Measurements from ENCODE around the gene DRG1. TPM values are rescaled to one million over a fixed set of nuclear protein-coding genes. Genes with fewer than 3 reads are reported as not detected.
"Not testable (repeated sequence)": the region's sequence is repeated elsewhere in the genome, so short reads cannot be mapped to it uniquely, and the experiment has no call there.

DRG1 gene
- total RNA-seq, 1 donor from 2014 or later: 80.5 TPM

DNA sequence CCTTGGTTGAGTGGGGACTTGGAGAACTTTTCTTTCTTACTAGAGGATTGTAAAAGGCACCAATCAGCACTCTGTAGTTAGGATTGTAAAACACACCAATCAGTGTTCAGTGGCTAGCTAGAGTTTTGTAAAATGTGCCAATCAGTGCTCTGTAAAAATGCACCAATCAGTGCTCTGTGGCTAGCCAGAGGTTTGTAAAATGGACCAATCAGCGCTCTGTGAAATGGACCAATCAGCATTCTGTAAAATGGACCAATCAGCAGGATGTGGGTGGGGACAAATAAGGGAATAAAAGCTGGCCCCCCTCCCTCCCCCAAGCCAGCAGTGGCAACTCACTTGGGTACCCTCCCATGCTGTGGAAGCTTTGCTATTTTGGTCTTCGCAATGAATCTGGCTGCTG, 5.5 kb upstream of the DRG1 start:
- H3K9me3 Mint-ChIP-seq: peaks cover 4% of the 10 kb centered on the region
- H3K4me1 Mint-ChIP-seq: peaks cover 3% of the 10 kb centered on the region
- TF ChIP-seq, protein P1, sequence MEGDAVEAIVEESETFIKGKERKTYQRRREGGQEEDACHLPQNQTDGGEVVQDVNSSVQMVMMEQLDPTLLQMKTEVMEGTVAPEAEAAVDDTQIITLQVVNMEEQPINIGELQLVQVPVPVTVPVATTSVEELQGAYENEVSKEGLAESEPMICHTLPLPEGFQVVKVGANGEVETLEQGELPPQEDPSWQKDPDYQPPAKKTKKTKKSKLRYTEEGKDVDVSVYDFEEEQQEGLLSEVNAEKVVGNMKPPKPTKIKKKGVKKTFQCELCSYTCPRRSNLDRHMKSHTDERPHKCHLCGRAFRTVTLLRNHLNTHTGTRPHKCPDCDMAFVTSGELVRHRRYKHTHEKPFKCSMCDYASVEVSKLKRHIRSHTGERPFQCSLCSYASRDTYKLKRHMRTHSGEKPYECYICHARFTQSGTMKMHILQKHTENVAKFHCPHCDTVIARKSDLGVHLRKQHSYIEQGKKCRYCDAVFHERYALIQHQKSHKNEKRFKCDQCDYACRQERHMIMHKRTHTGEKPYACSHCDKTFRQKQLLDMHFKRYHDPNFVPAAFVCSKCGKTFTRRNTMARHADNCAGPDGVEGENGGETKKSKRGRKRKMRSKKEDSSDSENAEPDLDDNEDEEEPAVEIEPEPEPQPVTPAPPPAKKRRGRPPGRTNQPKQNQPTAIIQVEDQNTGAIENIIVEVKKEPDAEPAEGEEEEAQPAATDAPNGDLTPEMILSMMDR (conservative IDR thresholded peaks at IDR 0.05): no peak
- no peak overlapping the region for H3K27ac Mint-ChIP-seq (ENCODE audit: unreplicated experiment)
- no peaks in the 10 kb centered on the region for H3K27me3 Mint-ChIP-seq (ENCODE audit: low read depth)
- DNase-seq (ENCODE audit: low read depth, low spot score): no peak
- H3K36me3 Mint-ChIP-seq (ENCODE audit: low read depth): no peaks in the 10 kb centered on the region
- no peak overlapping the region for H3K4me3 Mint-ChIP-seq

DNA sequence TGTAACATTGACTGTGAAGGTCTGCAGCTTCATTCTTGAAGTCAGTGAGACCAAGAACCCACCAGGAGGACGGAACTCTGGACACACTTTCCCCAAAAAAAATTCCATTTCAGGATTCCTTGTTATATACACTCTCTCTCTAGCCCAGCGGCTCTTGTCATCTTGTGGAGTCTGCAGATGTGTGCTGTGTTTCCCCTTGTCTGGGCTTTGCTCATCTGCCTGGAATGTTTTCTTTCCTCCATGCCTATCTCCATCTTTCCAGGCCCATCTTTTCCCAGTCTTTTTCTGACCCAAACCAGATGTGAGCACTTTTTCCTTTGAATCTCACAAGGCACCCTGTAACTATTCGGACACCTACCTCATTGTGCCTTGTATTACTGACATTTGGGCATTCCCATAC, 5.1 kb upstream of the DRG1 start:
- Mint-ChIP-seq H3K27ac (ENCODE audit: unreplicated experiment) (no peak overlapping the region), H3K36me3 (ENCODE audit: low read depth) (no peaks in the 10 kb centered on the region), H3K4me1 (peaks cover 5% of the 10 kb centered on the region), H3K27me3 (ENCODE audit: low read depth) (no peaks in the 10 kb centered on the region), H3K4me3 (no peak overlapping the region), H3K9me3 (peaks cover 4% of the 10 kb centered on the region)
- TF ChIP-seq, protein P1 (conservative IDR thresholded peaks at IDR 0.05): no peak
- no peak for DNase-seq (ENCODE audit: low read depth, low spot score)

DNA sequence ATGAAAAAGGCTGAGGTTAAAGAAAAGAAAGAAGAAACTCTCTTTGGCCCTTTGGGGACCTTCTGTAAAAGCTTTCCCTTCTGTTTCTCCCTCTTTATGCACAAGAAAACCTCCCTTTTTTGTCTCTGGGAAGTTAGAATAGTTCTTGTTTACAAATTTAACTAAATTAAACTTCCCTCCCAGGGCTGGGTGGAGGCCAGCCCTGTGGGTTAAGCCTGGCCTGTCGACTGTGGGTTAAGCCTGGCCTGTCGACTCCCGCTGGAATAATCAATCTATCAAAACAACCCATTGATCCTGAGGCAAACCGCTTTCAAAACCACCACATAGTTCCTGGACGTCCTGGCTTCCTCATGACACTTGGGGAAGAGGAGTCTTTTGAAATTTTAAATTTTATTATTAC, 1.2 kb upstream of the DRG1 start:
- peak overlapping the region; percentile 94 for H3K4me3 Mint-ChIP-seq
- DNase-seq (ENCODE audit: low read depth, low spot score): no peak
- H3K4me1 Mint-ChIP-seq: peaks cover 17% of the 10 kb centered on the region
- peaks cover 4% of the 10 kb centered on the region for H3K9me3 Mint-ChIP-seq
- no peaks in the 10 kb centered on the region for H3K27me3 Mint-ChIP-seq (ENCODE audit: low read depth)
- TF ChIP-seq, protein P1 (conservative IDR thresholded peaks at IDR 0.05): no peak
- H3K27ac Mint-ChIP-seq (ENCODE audit: unreplicated experiment): peak overlapping the region; percentile 16
- H3K36me3 Mint-ChIP-seq (ENCODE audit: low read depth): peaks cover 3% of the 10 kb centered on the region

DNA sequence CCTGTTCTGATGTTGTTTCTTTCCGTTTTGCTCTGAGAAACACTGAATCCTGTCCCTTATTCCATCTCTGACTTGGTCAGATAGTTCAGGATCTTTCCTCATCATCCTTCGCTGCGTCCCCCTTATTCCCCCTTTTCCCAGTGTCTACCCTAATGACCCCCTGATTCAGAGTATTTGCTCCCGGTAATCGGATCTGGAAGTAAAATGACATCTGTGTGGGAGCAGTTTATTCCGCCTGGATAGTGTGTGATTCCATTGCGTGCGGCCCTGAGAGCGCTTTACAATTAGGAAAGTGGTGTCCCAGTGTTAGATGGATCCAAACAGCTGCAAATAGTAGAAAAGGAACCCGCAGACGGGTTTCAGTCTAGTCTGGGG, 606 bp downstream of the DRG1 start:
- H3K9me3 Mint-ChIP-seq: no peaks in the 10 kb centered on the region
- TF ChIP-seq, protein P1 (conservative IDR thresholded peaks at IDR 0.05): no peak
- no peak for DNase-seq (ENCODE audit: low read depth, low spot score)

DNA sequence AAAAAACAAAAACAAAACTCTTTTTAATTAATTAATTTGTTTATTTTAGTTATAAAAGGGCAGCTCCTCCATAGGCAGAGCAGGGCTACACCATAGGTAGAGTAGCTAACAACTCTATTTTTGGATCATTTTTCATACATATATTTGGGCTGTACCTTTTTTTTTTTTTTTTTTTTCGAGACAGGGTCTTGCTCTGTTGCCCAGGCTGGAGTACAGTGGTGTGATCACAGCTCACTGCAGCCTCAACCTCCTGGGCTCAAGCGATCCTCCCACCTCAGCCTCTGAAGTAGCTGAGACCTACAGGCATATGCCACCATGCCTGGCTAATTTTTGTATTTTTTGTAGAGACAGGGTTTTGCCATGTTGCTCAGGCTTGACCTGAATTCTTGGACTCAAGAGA, 2.9 kb downstream of the DRG1 start:
- not testable (repeated sequence) for H3K27me3 Mint-ChIP-seq (ENCODE audit: low read depth); H3K27ac Mint-ChIP-seq (ENCODE audit: unreplicated experiment)
- peaks cover 17% of the 10 kb centered on the region for H3K4me1 Mint-ChIP-seq

More for the DNA sequence above, 606 bp downstream of the DRG1 start:
- Mint-ChIP-seq H3K36me3 (ENCODE audit: low read depth) (peaks cover 3% of the 10 kb centered on the region), H3K27me3 (ENCODE audit: low read depth) (no peaks in the 10 kb centered on the region), H3K4me1 (peaks cover 17% of the 10 kb centered on the region), H3K4me3 (peak overlapping the region; percentile 94), H3K27ac (ENCODE audit: unreplicated experiment) (peak overlapping the region; percentile 99)

DNA sequence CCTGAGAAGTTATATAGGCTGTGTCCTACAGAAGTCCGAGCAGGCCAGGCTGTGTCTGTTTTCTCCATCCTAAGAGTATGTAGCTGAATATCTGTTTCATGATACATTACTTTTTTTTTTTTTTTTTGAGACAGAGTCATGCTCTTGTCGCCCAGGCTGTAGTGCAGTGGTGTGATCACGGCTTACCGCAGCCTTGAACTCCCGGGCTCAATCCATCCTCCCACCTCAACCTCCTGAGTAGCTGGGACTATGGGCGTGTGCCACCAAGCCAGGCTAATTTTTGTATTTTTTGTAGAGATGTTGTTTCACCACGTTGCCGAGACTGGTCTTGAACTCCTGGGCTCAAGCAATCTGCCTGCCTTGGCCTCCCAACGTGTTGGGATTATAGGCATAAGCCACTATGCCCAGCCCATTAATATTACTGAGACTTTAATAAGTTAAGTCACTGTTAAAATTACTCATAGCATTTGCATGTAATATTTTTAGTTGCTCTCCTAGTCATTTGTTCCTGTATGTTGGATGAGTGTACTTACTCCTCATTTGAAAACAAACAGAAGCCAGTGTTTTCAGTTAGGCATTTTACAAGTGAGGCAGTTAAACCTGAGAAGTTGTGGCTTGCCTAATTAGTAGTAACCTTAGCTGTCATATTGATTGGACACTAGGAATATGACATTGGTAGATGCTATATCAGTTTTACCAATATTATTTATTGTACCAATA, 26.1 kb downstream of the DRG1 start:
- Mint-ChIP-seq H3K27ac (ENCODE audit: unreplicated experiment) (peak overlapping the region; percentile 43), H3K9me3 (no peaks in the 10 kb centered on the region), H3K4me3 (no peak overlapping the region), H3K36me3 (ENCODE audit: low read depth) (peaks cover 36% of the 10 kb centered on the region), H3K4me1 (no peaks in the 10 kb centered on the region), H3K27me3 (ENCODE audit: low read depth) (no peaks in the 10 kb centered on the region)
- TF ChIP-seq, protein P1 (conservative IDR thresholded peaks at IDR 0.05): no peak
- no peak for DNase-seq (ENCODE audit: low read depth, low spot score)

More for the DNA sequence above, 2.9 kb downstream of the DRG1 start:
- not testable (repeated sequence) for H3K4me3 Mint-ChIP-seq; H3K36me3 Mint-ChIP-seq (ENCODE audit: low read depth); H3K9me3 Mint-ChIP-seq; DNase-seq (ENCODE audit: low read depth, low spot score)
